GM18907 (cell line): Measurements from ENCODE around the gene ASIC4.

Experiments
- ATAC-seq: cut with Tn5 transposase; IDR thresholded peaks from one replicate; pipeline ENCODE4 v1.9.1; 2021; ENCODE audit warnings: mild to moderate bottlenecking, moderate library complexity; ENCODE audit not compliant: unreplicated experiment

Gene ASIC4

DNA sequence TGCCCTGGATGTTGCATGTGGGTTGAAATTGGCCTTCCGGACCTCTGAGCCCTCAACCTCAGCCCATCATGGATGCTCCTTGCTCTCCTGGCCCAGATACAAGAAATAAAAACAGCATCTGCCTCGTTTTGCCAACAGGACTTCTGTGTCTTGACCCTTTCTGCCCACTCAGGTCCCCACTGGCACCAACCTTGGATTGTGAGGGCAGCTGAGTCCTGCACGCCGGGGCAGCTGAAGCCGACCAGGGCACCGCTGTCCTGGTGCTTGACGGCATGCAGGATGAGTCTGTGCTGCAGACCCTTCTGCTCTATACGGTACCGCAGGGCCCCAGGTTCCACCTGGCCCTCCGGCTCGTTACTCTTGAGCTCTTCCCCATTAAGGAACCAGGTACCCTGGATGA lies 52.4 kb downstream of the ASIC4 start:
- ATAC-seq, result no peak

DNA sequence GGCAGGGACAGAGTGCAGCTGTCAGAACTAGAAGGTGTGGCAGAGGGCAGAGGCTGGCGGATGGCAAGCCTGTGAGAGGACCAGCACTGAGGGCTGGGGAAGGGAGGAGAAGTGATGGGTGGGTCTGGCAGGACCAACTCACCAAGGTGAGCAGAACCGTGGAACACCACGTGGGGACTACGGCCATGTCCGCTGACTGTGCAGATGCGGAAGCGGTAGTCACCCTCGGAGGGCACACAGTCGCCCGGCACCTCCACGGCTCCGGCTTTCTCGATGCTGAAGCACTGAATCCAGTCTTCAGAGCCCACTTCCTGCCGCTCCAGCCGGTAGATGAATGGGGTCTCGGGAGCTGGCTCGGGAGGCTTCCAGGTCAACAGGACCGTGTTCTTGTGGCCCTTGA lies 52.8 kb downstream of the ASIC4 start:
- no peak for ATAC-seq

DNA sequence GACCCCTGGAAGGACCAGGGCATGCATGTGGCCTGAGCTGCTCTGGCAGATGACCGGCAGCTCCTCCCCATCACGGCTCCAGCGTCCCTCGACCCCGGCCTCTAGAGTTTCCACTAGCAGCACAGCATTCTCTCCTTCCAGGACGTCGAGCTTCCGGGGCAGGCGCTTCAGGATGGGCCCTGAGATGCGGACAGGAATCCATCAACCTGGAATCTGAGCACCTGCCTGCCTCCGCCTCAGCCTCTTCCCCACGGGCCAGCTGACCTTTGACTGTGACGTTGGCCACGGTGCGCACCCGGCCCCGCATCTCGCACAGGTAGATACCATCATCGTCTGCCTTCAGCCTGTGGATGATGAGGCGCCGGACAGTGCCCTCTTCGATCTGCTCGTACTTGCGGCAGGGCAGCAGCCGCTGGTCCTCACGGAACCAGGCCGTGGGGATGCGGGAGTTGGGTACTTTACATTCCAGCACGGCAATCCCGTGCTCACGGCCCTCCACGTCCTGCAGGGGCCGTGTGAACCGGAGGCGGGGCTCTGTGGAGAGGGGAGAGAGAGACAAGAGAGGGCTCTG lies 53.6 kb downstream of the ASIC4 start:
- no peak for ATAC-seq

DNA sequence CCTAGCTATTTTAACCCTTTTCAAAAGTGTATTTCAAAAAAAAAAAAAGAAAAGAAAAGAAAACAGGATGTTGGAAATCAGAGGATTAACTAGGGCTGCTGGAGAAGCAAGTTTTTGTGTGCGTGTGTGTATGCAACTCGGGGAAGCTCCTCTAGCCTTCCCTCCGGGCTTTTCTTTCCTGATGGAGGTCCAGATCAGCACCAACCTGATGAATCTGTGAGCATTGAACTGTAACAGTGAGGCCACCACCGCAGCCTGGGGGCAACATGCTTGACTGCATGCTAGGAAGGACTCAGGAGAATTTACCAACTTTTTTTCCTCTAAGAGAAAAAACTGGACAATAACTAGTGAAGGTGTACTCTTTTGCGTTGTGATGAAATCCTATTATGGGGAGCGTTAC lies 54.8 kb downstream of the ASIC4 start:
- ATAC-seq, result no peak

DNA sequence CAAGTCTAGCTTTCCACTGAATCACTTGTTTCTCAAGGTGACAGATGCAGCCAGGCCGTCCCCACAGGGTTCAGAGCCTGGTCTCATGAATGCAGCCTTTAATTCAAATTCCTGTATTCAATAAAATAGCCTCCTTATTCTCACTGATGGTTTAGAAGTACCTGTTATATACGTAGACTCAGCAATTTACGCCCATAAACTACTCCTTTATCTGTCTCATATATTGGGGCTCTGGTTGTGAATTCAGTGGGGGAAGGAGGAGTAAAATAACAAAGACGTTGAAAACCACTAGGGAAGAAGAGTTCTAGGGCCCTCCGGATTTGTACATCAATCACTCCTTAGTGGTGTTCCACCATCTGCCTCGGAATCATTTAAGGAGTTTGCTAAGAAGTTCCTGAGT lies 55.4 kb downstream of the ASIC4 start:
- ATAC-seq, result no peak

DNA sequence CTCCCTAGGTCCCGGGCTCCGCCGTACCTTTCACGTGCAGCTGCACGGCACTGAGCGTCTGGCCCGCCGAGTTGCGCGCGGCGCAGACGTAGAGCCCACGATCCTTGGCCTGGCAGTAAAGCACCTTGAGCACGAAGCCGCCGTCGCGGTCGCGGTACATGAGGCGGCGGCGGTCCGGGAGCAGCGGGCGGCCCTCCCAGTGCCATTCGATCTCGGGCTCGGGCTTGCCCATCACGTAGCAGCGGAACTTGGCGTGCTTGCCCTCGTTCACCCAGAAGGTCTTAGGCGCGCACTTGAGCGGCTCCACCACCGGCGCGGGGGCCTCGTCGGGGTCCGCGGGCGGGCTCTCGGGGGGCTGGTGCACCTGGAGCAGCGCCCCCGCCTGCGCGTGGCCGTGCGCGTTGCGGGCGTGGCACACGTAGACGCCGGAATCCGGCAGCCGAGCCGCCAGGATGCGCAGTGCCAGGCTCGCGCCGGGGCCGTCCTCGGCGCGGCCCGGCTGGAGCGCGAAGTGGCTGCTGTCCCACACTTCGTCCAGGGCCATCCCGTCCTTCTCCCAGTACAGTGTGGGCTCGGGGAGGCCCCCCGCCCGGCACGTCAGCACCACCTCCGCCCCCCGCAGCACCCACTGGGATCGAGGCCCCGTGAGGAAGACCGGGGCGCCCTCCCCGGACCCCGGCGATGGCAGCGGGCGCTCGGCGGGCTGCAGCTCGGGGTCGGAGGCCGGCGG lies 56.1 kb downstream of the ASIC4 start:
- no peak for ATAC-seq

DNA sequence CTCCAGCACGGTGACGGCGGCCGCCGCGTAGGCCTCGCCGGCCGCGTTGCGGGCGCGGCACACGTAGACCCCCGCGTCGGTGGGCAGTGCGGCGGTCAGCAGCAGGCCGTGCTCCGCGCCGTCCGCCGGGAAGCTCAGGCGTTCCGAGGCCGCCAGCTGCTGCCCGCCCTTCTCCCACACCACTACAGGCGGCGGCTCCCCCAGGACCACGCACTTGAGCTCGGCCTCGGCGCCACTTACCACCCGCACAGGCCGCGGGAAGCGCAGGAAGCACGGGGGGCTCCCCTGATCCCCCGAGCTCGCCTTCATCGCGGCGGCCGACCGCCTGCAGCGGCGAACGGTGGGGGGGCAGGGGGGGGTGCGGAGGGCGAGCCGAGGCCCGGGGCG lies 56.6 kb downstream of the ASIC4 start:
- no peak for ATAC-seq

DNA sequence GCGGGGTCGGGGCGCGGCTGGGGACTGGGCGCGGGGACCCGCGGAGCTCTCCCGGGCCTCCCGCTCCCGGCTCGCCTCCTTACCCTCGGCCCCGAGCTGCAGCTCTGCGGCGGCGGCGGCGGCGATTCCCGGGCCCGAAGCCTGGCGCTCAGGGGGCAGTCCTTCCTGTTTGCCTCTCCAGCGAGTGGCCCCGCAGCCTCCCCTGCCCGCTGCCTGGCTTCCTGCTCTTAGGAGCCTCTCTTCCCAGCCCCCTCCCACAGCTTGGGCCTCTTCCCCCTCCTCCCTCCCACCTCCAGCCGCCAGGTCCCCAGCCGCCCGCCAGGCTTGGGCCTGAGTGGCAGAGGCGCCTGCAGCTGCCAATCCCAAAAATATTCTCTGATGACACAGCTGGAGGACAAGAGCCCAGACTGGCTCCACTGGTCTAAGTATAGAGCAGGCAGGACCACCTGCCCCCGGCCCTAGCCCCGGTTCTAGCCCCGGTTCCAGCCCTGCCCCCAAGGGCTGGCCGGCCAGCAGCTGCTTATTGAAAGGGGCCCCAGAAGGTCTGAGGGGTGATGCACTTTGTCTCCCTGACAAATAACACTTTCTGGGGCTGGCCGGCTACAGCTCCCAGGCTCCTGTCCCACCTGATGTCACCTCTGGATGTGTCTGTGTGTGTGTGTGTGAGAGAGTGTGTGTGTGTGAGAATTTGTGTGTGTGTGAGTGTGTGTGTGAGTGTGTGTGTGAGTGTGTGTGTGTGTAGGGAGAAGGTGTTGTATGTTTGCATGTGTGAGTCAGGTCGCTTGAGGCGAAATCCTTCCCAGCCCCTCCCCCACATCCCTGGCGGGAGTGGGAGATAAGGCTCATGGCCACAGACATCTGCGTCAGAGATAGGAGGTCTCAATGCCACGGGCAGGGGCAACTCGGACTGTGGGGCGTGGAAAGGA lies 57.3 kb downstream of the ASIC4 start, which contains the start of gene OBSL1:
Gene OBSL1, minus strand, starts transcription at position 229 of the 926 bp plus-strand sequence. CDS start 307 bp downstream, outside the sequence.
- no peak for ATAC-seq

DNA sequence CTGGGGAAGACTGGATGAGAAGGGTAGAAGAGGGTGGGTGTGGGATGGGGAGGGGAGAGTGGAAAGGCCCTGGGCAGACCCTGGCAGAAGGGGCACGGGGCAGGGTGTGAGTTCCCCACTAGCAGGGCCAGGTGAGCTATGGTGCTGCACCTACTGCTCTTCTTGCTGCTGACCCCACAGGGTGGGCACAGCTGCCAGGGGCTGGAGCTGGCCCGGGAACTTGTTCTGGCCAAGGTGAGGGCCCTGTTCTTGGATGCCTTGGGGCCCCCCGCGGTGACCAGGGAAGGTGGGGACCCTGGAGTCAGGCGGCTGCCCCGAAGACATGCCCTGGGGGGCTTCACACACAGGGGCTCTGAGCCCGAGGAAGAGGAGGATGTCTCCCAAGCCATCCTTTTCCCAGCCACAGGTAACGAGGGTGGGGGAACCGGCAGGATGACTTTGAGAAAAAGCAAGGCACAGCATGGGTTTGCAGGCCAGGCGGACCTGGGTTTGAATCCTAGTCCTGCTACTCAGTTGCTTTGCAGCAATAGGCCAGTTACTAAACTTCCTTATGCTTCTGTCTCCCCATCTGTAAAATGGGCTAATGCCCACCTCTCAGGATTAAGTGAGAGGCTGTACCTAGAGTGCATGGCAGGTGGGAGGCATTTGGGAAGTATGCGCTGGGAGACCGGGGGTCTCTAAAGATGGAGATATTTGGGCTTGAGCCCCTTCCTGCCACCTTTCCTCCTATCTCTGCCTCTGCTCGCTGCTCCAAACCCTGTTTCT lies 58.1 kb downstream of the ASIC4 start, which contains the start of gene INHA:
Gene INHA, plus strand, starts transcription at position 74 of the 765 bp plus-strand sequence. Its CDS starts 65 bp downstream, at position 139.
- no peak for ATAC-seq

DNA sequence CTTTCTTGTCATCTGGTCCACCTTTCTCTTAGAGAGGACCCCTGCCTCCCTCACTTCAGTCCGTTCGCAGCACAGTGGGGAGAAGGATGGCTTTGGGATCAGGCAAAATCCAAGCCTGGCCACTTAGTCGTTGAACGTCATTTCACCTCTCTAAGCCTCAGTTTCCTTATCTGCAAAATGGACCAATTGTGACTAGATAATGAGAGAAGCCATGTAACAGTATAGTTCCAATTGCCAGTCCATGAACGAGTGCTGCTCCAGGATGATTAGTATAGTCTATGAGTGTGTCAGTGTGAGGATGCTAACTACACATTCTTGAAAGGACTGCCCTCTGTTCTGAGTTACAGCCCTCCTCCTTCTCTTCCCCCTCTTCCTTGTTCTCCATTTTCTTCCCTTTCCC lies 58.9 kb downstream of the ASIC4 start:
- ATAC-seq, result no peak

DNA sequence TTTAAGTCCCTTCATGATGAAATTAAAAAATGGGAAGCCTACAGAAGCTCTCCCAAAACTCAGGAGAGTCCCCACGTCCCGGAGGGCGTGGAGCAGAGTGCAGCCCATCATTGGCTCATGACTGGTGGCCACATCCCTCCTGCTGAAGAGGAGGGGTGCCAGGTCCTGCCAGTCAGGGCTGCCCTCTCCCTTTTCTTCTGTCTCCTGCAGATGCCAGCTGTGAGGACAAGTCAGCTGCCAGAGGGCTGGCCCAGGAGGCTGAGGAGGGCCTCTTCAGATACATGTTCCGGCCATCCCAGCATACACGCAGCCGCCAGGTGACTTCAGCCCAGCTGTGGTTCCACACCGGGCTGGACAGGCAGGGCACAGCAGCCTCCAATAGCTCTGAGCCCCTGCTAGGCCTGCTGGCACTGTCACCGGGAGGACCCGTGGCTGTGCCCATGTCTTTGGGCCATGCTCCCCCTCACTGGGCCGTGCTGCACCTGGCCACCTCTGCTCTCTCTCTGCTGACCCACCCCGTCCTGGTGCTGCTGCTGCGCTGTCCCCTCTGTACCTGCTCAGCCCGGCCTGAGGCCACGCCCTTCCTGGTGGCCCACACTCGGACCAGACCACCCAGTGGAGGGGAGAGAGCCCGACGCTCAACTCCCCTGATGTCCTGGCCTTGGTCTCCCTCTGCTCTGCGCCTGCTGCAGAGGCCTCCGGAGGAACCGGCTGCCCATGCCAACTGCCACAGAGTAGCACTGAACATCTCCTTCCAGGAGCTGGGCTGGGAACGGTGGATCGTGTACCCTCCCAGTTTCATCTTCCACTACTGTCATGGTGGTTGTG lies 60.4 kb downstream of the ASIC4 start:
- no peak for ATAC-seq

DNA sequence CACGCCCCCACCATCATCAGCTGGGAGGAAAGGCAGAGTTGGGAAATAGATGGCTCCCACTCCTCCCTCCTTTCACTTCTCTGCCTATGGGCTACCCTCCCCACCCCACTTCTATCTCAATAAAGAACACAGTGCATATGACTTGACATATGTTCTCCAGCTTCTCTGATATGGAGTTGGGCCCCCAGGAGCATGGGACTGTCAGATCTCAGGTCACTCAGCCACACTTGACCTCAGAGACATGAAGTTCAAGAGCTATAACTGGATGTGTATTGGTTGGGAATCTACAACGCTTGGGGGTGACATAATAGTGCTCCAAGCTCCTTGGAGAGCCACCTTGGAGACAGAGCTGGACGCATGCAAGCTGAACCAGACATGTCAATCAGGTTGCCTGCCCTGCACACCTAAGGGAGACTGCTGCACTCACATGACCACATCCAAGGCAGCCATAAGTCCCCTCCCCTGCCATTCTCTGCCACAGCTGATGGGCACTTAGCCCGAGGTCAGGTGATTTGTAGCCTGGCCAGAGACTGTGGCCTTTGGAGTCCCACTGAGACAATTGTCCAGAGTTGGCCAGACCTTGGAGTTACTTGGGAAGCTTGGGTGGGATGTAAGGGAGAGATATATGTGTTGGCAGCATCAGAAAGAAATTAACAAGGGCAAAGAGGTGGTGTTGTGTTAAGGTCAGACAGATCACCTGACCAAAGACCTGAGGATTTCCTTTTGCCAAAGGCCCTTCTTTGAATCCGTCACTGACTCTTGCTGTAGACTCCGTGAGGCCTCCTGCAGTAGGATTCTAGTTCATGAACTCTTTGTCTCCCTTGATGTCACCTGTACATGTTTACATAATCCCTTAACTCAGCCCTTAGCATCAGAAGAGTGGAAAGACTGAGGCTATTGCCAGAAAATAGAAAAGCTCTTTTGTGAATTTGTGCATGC lies 61.6 kb downstream of the ASIC4 start:
- no peak for ATAC-seq

DNA sequence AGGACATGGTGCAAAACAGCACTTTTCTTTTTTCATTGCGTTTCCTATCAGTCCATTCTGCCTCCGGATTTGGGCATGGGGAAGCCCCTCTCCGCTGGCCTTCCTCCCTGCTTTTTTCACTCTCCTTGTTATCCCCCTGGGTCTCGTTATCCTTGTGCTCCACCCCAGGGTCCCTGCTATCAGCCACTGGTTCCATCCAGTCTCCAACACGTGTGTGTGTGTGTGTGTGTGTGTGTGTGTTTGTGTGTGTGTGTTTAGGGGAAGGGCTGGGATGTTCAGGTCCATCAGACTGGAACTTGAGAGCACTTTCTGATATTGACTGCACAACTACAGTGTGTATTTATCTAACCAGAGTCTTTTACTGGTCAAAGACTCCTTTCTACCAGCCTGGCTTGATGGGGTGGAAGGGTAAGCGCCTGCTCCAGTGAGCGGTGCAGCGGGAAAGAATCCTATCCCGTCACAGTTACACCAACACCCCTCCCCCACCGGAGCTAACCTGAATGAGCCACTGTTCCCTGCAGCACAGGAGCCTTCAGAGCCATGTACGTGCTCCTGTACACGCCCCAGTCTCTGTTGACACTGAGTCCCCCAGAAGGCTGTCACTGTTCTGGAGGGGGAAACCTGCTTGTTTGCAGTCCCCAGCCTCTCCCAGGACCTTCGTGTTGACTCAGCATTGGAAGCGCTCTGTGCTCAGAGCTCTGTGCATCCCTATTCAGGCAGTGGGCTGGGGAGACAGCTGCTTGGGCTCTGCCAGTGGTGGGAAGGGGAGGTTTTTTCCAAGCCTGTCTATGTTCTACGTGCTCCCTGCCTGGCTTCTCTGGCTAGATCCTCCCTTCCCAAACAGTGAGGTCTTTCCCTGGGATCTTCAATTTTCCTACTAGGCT lies 62.5 kb downstream of the ASIC4 start:
- no peak for ATAC-seq

DNA sequence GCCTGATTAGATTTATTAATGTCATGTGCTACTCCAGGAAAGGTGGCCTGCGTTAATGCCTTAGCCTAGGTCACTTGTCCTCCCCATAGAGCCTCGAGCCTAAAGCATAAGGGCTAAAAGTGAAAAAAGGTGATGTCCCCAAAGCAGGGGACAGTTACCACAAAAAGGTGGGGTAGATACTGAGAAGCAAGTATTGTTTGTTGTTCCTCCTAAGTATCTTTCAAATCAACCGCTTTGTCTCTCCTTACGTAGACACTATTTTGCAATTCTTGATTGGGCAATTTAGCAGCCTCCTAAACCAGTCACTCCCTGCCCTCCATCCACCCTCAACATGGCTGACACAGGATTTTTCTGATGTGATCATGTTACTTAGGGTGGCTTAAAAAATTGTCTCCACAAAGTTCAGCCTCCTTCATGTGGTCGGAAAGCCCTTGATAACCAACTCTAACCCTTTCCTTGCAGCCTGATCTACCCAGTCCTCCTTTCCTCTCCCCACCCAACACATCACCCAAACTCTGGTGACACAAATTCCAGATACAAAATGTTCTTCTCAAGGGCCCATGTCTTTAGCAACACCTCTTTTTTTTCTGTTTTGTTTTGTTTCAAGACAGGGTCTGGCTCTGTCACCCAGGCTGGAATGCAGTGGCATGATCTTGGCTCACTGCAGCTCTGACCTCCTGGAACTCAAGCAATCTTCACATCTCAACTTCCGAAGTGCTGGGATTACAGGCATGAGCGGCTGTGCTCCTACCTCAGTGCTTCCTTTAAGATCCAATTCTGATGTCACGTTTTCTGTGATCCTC lies 64.7 kb downstream of the ASIC4 start:
- ATAC-seq, result no peak

DNA sequence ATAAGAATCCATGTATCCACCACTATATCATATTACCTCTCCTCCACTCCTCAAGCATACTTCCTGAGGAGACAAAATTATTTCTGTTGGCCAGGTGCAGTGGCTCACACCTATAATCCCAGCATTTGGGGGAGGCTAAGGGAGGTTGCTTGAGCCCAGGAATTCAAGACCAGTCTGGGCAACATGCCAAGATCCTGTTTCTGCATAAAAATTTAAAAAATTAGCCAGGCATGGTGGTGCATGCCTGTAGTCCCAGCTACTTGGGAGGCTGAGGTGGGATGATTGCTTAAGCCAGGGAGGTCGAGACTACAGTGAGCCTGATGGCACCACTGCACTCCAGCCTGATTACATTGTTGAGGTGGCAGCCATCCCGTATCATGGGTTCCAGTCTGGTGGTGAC lies 67.1 kb downstream of the ASIC4 start:
- ATAC-seq, result no peak
